HuH-7.5 (cell line): ENCODE results near the gene TEDC1.

Experiments
- DNase-seq: peaks from one replicate; pipeline ENCODE4 v3.0.0; 2011; ENCODE audit warnings: low spot score

TEDC1 gene, protein sequence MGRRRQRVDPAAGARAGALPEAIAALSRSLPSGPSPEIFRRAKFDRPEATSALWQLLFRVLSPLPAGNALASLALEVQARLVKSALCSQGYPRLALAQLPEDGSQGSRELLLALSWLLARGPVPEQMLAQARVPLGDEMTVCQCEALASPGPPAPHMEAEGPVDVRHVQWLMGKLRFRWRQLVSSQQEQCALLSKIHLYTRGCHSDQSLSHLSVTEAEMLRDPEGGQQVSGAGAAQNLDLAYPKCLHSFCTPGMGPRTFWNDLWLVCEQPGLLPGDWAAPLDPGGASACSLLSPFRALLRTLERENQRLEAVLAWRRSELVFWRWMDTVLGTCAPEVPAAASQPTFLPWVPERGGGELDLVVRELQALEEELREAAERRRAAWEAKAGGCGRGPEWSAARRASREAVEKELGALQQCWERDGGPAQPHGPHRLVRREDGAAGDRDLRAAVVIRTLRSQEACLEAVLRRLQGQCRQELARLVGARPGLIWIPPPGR

DNA sequence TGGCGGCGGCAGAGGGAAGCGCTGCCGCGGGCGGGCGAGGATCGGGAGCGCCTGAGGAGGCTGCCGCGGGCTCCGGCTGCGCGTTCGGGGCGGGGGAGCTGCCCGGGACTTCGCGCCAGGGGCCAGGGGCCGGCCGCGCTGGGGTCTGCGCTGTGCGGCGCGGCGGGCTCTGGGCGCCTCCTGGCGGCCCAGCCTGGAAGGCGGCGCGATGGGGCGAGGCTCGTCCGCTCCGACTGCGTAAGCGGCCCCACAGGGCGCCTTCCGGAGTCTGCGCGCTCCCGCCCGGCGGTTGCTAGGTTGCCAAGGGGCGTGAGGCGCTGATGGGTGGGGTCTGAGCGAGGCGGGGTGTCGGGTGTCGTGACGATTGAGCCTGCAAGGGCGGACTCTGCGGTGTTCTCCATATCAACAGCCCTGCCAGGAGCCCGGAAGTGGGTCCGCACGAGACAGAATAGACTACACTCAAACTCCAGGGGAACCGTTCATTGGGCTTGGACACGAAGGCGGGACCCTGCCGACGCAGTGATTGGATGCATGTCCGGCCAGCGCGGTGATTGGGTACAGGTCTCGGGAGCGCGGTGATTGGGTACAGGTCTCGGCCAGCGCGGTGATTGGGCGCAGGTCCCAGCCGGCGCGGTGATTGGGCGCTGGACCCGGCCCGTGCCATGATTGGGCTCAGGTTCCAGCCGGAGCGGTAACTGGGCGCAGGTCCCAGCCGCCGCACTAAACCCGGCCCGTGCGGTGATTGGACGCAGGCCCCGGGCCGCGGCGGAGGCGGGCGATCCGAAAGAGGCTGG is at the start of gene TEDC1:
TEDC1 (plus strand) TSS at position 675 of the 794 bp plus-strand sequence. CDS start 130 bp downstream, outside the sequence.
- DNase-seq: peak; percentile 98

DNA sequence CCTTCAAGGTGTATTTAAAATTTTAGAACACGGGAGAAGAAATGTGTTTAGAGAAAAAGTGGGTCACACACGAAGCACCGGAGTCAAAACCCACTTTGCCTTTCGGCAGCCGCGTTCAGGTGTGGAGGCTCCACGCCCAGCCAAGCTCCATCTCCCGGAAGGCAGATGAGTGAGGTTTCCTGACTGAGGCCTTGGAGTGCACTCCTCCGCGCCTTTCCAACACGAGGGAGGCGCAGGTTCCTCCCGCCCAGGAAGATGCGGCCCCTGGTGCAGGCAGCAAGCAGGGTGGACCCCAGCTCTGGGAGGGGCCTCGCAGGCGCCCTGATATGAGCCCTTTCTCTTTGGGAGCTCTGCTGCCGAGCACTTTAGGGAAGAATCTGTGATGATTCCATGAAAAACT is 48.9 kb upstream of the TEDC1 start:
- no peak for DNase-seq

DNA sequence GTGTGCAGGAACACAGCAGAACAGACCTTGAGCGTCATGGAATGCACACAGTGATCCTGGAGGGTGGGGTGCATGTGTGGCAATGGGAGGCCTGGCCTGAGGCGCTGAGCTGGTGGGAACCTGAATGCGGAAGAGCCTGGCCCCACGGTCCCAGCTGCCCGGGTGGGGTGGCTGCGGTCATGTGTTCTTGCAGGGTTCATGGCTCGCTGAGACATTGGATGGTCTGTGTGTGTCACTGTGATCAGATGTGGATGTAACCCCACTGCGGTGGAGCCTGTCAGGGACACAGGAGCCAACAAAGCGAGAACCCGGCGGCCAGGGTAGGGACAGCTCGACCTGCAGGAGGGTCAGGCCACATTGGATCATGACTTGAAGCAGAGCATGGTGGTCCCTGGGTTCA is 48.2 kb upstream of the TEDC1 start:
- DNase-seq: no peak

DNA sequence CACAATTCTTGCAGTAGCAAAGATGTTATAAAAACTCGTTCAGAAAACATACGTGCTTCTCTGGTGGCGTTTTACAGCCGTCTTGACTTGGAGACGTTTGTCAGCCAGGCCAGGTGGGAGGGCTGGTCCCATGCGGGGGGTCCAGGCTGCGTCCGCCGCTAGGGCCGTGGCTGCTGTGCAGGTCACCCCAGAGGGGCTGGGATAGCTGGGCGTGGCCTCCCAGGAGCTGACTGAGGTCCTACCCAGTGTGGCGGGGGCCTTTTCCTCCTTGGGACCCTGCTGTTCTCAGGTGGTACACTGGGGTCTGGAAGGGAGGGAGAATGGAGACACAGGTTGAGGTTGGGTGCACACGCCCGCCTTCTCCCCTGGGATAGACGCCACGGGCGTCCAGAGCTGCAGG is 46.2 kb upstream of the TEDC1 start:
- DNase-seq: no peak

DNA sequence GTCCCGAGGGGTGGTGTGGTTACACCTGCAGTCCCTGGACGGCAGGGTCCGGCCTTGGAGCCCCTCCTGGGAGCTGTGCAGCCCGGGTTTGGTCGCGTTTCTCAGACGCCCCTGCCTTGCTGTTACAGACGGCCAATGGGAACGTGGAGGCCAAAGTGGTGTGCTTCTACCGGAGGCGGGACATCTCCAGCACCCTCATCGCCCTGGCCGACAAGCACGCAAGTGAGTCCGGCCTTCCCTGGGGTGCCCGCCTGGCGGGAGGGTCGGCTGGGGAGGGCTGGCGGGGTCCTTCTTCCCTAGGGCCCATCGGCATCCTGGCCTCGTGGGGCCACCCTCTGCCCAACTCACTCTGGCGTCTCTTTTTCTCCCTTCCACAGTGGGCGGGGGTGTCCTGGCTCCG is 45.8 kb upstream of the TEDC1 start:
- no peak for DNase-seq

DNA sequence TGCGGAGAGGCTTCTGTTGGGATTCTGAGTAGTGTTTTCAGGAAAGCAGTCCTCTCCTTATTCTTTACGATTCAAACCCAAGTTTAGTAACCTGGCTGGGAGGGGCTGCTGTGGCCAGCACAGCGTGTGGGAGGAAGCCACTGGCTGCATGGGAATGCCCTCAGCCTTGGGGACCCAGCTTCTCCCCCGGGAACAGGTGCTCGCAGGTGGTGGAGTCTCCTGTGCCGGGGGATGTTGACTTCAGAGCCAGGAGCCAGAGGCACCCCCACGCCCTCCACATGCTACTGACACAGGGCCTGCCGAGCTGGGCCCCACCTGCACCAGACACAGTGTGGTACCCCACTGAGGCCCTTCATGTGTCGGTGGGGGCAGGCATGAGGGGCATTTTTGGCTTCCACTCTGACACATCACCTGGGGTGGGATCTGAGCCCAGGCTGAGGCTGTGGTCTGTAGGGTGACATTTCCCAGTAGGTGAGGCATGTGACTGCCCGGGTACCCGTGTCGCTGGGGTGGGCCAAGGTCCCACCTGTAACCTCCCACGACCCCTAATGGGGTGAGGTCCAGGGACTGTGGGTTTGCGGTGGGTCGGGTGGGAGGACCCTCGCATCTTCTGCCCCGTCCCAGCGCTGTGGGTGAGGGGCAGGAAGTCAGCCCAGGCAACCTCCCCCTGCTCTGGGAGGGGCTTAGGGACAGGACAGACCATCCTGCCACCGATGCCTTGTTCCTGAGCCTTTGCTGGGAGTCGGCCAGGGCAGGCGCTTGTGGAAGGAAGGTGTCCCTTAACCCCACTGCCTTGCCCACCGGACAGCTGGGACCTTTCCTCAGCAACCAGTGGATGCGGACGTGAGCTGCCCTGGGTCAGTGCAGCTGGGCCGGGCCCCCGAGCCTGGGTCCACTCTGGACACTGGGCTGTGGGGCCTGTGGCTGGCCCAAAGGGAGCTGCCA is 44.9 kb upstream of the TEDC1 start:
- no peak for DNase-seq

DNA sequence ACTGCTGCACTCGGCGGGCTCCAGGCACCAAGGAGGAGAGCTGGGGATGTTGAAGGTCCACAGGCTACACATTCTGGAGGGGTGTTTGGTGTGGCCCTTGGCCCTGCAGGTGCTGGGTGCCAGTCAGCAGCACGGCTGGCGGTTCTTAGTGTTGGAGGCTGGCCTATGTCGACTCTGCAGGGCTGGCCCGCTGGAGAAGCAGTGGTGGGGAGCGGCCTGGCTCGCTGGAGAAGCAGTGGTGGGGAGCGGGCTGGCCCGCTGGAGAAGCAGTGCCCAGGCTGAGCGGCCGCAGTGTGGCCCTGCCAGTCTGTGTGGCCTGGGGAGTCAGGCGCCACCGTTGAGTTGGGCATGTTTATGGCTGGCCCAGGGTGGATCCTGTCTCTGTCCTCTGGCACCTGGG is 44.1 kb upstream of the TEDC1 start:
- DNase-seq: no peak

DNA sequence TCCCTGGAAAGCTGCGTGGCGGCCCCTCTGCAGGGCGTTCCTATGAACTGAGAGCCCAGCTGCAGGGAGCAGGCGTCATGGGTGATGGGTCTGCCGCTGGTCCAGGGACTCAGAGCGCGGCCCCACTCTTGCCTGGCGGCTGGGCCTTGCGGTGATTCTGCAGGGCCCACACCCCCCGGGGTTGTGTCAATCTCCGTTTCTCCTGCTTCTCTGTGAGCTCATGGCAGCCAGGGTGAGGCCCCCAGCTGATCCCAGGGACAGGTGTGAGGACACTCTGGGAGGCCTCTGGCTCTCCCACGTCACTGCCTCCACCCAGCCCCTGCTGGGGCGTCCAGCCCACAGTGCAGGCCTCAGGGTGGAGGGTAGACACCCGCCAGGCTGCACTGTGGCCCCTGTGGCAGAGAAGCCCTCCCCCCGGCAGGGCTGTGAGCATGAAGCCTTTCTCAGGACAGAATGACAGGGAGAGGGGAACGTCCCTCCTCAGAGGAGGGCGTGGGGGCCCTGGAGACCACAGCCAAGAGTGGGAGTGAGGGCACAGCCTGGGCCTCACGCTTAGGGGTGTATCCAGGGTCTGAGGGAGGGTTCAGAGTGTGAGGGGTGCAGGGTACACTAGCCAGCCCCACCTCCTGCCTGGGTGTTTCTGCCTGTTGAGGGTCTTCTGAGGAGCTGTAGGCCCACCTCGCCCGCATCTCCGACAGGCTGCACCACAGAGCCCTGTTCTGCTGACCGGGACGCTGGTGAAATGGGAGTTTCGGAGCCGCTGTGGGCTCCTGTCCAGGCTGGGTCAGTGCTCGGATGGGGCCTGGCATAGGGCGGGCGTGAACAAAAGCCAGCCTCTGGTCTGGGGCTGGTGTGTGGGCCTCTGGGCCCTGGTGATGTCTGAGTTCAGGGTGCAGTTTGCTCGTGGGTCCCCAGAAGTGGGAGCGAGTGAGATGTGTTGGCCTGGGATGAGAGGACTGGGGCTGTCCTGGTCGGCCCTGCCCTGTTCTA is 43.1 kb upstream of the TEDC1 start:
- DNase-seq: no peak

DNA sequence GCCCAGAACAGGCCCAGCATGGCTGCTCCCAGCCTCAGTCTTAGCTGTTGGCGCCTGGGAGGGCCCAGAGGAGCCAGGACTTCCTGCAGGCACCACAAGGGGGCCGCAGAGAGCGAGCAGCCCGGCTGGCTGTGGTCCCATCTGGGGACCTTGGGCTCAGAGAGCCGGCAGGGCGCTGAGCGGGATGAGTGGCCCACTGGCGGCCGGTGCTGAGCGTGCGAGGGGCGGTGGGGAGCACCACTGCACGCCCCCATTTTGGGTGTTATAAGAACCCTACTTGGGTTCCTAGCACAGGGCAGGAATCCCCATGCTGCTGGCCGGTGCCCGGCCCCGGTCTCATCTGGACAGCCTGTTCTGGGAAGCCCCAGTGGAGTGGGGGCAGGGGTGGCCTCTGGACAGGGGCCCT is 42.3 kb upstream of the TEDC1 start:
- DNase-seq: peak; percentile 91

DNA sequence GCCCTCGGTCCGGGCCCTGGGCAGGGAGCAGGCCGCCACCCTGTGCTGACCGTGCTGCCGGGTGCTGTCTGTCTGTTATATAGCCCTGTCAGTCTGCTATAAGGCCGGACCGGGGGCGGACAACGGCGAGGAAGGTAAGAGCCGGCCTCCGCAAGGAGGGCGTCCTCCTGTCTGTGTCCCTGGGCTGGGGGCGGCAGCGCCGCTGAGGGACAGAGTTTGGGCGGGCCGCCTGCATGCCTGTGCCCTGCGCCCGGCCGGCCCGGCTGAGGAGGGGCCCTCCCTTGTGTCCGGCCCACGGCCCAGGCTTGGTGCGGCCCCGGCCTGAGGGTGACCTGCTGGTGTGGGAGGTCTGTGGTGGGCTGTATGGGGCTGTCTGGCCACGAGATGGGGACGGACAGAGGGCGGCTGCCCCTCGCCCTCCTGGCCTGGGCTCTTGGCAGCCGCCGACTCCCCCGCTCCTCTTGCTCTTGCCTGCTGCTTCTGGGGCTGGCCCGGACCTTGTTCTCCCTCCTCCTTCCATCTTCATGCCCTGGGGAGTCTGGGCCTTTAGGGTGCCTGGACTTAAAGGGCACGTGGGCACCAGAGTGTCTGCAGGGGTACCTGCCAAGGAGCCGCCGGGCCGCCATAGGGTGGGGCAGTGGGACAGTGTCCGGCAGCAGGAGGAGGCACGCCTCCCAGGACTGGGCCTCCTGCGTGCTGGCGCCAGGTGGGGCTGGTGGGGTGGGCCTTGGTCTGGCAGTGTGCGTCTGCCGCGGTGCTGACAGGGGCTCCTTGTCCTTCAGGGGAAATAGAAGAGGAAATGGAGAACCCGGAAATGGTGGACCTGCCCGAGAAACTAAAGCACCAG is 41.5 kb upstream of the TEDC1 start:
- DNase-seq: no peak

DNA sequence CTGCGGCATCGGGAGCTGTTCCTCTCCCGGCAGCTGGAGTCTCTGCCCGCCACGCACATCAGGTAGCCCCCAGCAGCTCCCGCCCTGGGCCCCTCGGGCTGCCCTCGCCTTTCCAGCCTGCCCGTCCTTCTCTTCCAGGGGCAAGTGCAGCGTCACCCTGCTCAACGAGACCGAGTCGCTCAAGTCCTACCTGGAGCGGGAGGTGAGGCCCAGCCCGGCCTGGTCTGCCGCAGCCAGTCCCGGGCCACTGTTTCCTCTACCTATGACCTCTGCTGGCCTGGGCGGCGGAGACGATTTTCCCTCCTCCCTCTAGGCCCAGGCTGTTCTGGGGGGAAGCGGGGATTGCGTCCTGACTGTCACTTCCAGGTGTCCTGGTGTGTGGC is 40.9 kb upstream of the TEDC1 start:
- DNase-seq: no peak

DNA sequence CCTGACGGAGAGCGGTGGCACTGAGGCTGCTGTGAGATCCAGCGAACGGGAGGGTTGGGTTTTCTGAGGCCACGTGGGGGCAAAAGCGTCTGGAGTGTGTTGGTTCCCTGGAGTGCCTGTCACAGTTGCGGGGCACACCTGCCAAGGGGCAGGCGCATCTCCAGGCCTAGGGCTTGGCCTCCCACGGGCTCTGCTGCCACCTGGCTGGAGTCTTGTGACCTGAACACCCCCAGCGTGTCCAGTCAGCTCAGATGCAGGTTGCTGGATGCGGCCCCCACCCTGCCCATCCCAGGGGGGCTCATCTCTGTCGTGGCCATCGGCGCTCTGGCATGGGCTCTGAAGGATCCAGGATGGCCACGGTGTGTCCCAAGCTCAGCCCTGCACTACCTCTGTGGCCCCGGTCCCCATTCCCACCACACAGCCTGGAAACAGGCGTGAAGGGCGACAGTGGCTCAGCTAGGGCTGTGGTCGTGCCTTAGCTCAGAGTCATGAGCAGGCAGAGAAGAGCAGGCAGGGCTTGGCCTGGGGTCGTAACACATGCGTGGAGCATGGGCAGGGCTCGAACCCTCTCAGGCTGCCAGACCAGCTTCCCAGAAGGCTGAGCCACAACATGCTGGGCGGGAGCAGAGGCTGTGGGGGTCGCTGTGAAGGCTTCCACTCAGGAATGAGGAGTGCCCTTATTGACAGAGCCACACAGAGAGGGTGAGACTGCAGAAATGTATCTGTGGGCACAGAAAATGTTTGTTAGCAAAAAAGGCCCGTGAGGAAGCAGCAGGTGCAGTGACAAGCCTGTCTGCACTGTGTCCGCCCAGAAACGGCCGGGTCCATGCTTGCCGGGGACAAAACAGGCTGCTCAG is 40.0 kb upstream of the TEDC1 start:
- no peak for DNase-seq

DNA sequence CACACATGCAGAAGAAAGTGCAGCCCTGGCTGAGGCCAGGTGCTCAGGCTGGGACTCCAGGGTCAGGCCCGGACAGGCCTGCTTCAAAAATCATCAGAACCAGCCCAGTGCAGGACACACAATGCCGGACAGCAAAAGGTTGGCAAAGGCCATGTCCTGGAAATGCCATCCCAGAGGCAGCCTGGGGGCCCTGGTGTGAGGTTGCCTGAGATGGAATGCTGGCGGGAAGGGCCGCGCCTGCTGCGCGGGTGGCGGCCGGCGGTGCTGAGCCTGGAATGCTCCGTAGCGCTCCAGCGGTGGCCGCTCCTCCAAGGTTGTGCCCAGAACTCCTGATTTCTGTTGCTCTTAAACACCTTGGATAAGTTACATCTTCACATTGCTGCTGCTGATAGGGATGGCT is 38.1 kb upstream of the TEDC1 start:
- no peak for DNase-seq

DNA sequence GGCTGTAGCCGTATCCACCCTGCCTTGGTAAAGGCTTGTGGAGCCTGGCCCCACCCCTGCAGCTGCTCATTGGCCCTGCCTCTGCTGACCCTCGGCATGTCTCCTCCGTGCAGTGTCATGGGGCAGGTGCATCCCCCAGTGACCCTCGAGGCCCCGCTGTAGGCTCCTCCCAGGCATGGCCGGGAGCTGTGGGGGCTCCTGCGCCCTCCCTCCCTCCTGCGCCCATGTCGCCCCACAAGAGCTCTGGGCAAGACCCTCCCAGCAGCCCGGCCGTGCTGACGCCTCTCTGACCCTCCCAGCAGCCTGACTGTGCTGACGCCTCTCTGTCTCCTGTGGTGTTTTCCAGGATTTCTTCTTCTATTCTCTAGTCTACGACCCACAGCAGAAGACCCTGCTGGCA is 37.2 kb upstream of the TEDC1 start:
- DNase-seq: no peak

DNA sequence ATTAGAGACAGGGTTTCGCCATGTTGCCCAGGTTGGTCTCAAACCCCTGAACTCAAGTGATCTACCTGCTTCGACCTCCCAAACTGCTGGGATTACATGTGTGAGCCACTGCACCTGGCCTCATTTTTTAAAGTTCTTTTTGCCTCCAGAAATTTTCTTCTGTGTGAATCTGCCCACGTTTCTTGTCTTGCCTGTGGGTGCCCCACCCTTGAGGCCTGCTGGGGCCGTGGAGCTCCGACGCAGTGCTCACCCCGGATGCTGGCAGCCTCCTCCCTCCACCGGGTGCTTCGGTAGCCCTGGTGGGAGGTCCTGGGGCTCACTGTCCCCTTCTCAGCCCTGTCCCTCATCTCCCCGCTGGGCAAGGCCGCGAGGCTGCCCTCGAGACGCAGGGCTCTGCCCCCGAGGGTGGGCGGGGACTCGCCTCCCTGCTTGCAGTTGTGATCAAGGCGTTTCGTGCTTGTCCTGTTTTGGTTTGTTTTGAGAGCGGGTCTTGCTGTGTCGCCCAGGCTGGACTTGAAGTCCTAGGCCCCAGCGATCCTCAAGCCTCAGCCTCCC is 35.9 kb upstream of the TEDC1 start:
- DNase-seq: no peak

DNA sequence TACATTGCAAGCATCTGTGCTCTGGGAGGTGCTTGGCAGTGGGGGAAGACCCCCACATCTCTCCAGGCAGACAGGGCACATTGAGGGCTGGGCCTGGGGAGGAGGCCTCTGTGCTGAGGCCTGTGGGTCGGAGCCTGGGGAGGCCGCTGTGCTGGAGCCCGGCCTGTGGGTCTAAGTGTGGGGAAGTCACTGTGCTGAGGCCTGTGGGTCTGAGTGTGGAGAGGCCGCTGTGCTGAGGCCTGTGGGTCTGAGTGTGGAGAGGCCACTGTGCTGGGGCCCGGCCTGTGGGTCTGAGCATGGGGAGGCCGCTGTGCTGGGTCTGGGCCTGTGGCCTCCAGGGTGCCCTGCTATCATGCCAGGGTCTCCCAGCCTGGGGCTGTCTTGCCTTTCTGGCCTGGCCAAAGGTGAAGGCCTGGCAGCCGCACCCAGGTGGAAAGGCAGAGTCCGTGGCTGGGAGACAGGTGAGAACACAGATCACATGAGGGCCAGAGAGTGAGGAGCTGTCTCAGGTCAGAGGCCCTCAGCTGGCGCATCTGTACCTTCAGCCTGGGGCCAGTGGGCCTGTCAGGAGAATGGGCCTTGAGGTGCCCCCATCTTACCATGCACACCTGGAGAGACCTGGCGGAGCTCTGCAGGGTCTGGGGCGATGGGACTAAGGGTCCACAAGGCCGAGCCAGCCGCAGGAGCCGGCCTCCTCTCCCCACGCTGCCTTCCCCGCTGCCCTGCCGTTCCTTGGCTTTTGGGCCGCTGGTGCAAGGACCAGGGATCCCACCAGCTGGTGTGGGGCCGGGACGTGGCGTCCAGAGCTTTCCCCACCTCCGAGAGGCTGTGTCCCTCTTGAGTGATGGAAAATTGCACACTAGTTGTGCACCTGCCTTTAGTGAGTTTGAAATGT is 35.0 kb upstream of the TEDC1 start:
- DNase-seq: no peak

DNA sequence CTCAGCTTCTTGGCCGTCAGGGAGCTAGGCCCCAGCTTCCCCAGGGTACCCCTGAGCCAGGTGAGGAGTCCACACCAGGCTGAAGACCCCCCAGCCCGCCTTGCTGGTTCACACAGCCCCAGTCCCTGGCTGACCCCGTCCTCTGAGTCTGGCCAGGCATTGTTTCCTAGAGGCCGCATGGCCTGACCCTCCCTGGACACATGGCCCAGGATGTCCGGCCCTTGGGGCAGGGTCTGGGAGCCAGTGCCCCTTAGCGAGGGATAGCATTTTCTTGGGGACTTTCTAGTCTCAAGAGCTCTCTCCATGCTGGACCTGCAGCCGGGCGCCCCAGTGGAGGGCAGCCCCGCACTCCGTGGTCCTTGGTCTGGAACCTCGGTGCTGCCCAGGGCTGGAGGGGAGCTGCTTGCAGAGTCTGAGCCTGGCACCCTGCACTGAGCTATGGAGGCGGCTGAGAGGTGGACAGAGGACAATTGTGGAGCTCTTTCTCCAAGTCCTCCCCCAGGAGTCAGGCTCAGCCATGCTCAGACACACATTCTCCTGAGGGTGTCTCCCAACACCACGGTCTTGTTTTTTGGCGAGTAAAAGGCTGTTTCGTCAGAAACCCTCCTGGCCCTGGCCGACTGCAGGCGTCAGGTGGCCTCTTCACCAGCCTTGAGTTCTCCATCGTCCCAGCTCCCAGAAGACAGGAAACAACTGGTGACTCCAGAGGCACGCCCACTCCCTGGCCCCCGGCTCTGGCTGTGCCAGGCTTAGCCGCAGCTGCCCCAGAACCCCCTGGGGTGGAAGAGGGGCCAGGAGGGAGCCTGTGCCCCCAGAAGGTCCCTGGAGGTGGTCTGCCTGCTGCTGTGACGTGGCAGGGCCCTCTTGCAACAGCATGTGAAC is 34.1 kb upstream of the TEDC1 start:
- no peak for DNase-seq
